ENCODE measurements around the gene NT5C.

Gene NT5C

DNA sequence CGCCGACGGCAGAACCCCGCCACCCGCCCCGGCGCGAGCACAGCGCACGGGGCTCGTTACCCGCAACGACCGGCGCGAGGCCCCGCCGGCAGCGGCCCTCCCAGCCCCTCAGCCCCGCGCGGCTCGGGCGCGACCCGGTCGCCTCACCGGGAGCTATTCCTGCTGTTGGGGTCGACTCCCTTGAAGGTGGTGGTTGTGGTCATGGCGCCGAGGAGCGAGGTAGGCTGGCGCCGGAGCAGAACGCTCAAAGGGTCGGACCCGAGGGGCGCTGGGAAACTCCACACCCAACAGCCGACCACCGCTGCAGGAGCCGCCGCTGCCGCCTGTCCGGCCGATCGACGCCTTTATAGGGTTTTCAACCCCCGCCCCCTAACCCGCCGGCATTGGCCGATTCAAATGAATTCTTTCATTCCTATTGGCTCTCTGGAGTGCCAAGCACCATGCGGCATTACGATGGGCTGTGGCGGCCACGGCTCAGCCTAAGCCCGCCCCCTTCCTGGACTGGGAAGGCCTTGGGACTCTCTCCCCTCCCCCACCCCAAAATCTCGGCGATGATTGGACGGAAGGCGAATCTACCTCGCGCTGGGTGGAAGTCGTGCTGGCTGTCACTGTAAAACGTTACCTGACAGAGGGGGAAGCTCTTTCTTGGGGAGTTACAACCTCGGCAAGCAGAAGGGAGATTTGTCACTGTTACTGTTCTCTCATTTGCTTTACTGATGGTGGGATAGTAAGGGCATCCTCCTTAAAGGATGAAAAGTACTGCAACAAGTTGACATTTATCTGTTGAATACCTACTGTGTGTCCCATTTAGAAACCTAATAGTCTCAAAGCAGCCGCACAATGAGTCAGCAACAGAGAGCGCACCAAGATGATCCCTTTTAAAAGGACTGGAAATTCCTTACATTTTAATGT lies 22.9 kb upstream of the NT5C start, which contains the start of gene JPT1:
JPT1 (minus strand) TSS at position 318 of the 912 bp plus-strand sequence; CDS start at position 203, 115 bp downstream.
- TF ChIP-seq EZH2 (IDR thresholded peaks at IDR 0.05; ENCODE audit: borderline replicate concordance, low read length): no peak
- TF ChIP-seq, protein P1, sequence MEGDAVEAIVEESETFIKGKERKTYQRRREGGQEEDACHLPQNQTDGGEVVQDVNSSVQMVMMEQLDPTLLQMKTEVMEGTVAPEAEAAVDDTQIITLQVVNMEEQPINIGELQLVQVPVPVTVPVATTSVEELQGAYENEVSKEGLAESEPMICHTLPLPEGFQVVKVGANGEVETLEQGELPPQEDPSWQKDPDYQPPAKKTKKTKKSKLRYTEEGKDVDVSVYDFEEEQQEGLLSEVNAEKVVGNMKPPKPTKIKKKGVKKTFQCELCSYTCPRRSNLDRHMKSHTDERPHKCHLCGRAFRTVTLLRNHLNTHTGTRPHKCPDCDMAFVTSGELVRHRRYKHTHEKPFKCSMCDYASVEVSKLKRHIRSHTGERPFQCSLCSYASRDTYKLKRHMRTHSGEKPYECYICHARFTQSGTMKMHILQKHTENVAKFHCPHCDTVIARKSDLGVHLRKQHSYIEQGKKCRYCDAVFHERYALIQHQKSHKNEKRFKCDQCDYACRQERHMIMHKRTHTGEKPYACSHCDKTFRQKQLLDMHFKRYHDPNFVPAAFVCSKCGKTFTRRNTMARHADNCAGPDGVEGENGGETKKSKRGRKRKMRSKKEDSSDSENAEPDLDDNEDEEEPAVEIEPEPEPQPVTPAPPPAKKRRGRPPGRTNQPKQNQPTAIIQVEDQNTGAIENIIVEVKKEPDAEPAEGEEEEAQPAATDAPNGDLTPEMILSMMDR (IDR thresholded peaks at IDR 0.05; ENCODE audit: low read length): no peak
- peaks cover 18% of the 10 kb centered on the region; the same call in 1 of the 2 replicates for H3K36me3 ChIP-seq (ENCODE audit: insufficient read depth, low read length)
- H3K4me3 ChIP-seq (ENCODE audit: low read depth, low read length, poor library complexity, severe bottlenecking): peak within 1 kb of the TSS; percentile 100
- H3K4me2 ChIP-seq (ENCODE audit: low read length): peak within 1 kb of the TSS; percentile 100
- H3K27ac ChIP-seq (ENCODE audit: low read depth, low read length, poor library complexity, severe bottlenecking): peak within 1 kb of the TSS; percentile 77
- H3F3A ChIP-seq (ENCODE audit: insufficient read depth, low read length): no peaks in the 10 kb centered on the region
- peaks cover 47% of the 10 kb centered on the region for H3K79me2 ChIP-seq (ENCODE audit: insufficient read depth, low read length)
- no peaks in the 10 kb centered on the region for H4K20me1 ChIP-seq (ENCODE audit: insufficient read depth, low read length)
- H3K27me3 ChIP-seq (ENCODE audit: insufficient read depth, low read length): no peaks in the 10 kb centered on the region
- no peak within 1 kb of the TSS for H2AFZ ChIP-seq (ENCODE audit: low read length)
- no peaks in the 10 kb centered on the region for H3K9me3 ChIP-seq (ENCODE audit: low read length)
- H3K4me1 ChIP-seq (ENCODE audit: insufficient read depth, low read length, severe bottlenecking): peaks cover 21% of the 10 kb centered on the region
- H3K9me2 ChIP-seq (ENCODE audit: low read depth, low read length): no peaks in the 10 kb centered on the region
- H3K9ac ChIP-seq (ENCODE audit: low read length): peak within 1 kb of the TSS; percentile 100

DNA sequence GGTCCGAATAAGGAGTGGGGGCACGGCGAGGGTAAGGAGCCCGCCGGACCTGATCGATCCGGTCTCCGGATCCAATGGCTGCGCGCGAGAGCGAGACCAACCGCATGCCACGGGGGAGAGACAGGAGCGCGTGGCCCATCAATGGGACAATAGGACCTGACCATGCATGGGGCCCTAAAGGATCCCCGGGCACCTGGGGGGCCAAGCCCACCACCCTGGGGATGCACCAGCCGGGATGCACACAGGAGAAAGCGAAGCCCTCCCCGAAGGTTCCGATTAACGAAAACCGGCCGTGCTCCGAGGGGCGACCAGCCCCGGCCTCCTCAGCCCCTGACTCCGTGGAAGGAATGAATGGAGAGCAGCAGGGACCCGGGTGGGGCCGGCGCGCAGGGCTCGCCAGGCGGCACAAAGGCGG lies 22.2 kb upstream of the NT5C start:
- Histone ChIP-seq H3K4me1 (ENCODE audit: insufficient read depth, low read length, severe bottlenecking) (peaks cover 21% of the 10 kb centered on the region), H3K4me3 (ENCODE audit: low read depth, low read length, poor library complexity, severe bottlenecking) (peak overlapping the region; percentile 100), H4K20me1 (ENCODE audit: insufficient read depth, low read length) (no peaks in the 10 kb centered on the region), H3K9ac (ENCODE audit: low read length) (peak overlapping the region; percentile 100), H3K27me3 (ENCODE audit: insufficient read depth, low read length) (no peaks in the 10 kb centered on the region), H3K9me2 (ENCODE audit: low read depth, low read length) (no peaks in the 10 kb centered on the region), H3K36me3 (ENCODE audit: insufficient read depth, low read length) (peaks cover 23% of the 10 kb centered on the region; the same call in 1 of the 2 replicates), H2AFZ (ENCODE audit: low read length) (no peak overlapping the region), H3K79me2 (ENCODE audit: insufficient read depth, low read length) (peaks cover 52% of the 10 kb centered on the region), H3K9me3 (ENCODE audit: low read length) (no peaks in the 10 kb centered on the region), H3K4me2 (ENCODE audit: low read length) (peak overlapping the region; percentile 100), H3F3A (ENCODE audit: insufficient read depth, low read length) (no peaks in the 10 kb centered on the region), H3K27ac (ENCODE audit: low read depth, low read length, poor library complexity, severe bottlenecking) (peak overlapping the region; percentile 34)
- TF ChIP-seq, protein P1 (IDR thresholded peaks at IDR 0.05; ENCODE audit: low read length): no peak
- no peak for TF ChIP-seq EZH2 (IDR thresholded peaks at IDR 0.05; ENCODE audit: borderline replicate concordance, low read length)

DNA sequence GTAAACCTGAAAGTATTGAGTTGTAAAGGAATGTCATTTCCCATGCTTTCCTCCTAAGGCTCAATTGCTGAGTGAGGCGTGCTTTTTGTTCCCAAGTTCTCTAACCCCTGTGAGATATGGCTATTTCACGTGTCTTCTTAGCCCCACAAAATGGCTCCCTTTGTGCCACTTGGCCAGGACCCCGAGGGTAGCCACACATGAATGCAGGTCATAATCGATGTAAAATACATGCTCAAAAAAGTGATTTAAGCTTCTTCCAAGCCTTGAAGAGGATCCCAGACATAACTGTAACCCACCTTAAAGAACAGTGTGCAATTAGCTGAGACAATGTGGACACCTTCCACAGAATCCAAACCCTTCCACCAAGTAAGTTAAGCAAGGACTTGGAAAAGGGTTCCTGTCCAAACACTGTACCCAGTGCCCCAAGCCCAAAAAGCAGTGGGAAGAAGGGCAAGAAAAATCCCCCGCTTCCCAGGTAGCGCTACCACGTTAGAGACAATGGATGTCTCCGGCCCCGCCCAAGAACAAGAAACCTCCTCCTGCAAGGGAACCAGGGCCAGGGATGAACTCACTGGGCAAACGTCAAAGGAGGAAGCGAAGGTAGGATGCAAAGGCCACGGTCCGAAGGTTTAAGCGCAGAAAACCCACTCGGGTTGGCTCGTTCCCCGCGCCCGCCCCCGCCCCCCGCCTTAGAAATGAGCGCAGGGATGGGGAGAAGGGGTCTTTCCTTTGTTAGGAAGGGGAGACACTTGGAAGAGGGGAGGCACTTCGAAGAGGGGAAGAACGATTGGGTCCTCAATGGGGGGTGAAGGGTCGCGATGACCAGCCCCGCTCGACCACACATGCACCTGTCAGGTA lies 21.6 kb upstream of the NT5C start:
- H3K4me3 ChIP-seq (ENCODE audit: low read depth, low read length, poor library complexity, severe bottlenecking): peak overlapping the region; percentile 100
- peaks cover 29% of the 10 kb centered on the region for H3K36me3 ChIP-seq (ENCODE audit: insufficient read depth, low read length)
- no peaks in the 10 kb centered on the region for H3K9me2 ChIP-seq (ENCODE audit: low read depth, low read length)
- peak overlapping the region; percentile 100 for H3K9ac ChIP-seq (ENCODE audit: low read length)
- no peak for TF ChIP-seq EZH2 (IDR thresholded peaks at IDR 0.05; ENCODE audit: borderline replicate concordance, low read length)
- TF ChIP-seq, protein P1 (IDR thresholded peaks at IDR 0.05; ENCODE audit: low read length): no peak
- peaks cover 21% of the 10 kb centered on the region for H3K4me1 ChIP-seq (ENCODE audit: insufficient read depth, low read length, severe bottlenecking)
- H3K79me2 ChIP-seq (ENCODE audit: insufficient read depth, low read length): peaks cover 56% of the 10 kb centered on the region
- H2AFZ ChIP-seq (ENCODE audit: low read length): no peak overlapping the region
- H3K27me3 ChIP-seq (ENCODE audit: insufficient read depth, low read length): no peaks in the 10 kb centered on the region
- peak overlapping the region; percentile 42 for H3K27ac ChIP-seq (ENCODE audit: low read depth, low read length, poor library complexity, severe bottlenecking)
- peak overlapping the region; percentile 100 for H3K4me2 ChIP-seq (ENCODE audit: low read length)
- H3F3A ChIP-seq (ENCODE audit: insufficient read depth, low read length): no peaks in the 10 kb centered on the region
- no peaks in the 10 kb centered on the region for H4K20me1 ChIP-seq (ENCODE audit: insufficient read depth, low read length)
- no peaks in the 10 kb centered on the region for H3K9me3 ChIP-seq (ENCODE audit: low read length)

Data from OCI-LY1 (cell line).